ENCODE measurements around the gene INSIG1.
A peak's percentile ranks its signal among the peaks of the same experiment; 100 is the strongest.

INSIG1 gene

DNA sequence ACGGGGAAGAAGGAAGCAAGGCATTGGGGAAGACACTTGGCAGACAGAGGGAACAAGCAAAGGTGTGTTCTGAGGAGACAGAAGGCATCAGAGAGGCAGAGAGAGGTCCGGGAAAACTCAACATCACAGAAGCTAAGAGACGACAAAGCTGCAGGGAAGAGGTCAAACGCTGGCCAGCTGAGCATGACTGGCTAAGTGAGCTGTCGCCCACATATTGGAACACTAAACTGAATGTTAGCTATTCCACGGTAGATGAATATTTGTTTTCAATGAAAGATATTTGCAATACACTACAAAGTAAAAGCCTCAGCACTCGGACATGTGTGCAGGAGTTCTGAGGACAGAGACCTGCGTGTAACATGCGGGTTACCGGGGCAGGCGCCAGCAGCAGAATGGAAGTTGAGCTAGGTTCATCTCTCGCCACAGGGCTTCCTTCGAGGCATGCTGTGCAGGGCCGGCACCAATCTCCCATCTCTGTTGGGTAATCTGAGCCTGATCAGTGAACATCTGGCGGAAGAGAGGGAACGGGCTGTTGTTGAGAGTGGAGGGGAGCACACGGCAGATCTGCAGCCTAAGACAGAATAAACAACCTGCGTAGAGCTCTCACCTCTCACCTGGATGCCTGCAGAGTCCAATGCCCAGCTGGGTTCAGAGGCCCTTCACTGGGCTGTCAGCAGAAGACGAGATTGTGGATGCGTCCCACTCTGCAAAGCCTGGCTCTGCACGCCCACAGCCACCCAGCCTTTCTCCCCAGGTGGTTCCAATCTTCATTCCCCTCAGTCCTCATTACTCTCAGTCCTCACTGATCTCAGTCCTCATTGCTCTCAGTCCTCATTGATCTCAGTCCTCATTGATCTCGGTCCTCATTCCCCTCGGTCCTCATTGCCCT is 35.9 kb downstream of the INSIG1 start:
- no peak for DNase-seq

GRCh38 chr7:155336812-155337602 is 39.3 kb downstream of the INSIG1 start:
- no peak for DNase-seq

GRCh38 chr7:155337946-155338631 is 40.4 kb downstream of the INSIG1 start:
- DNase-seq = no peak

- no peak for DNase-seq
Measured at GRCh38 chr7:155338632-155339320, 41.1 kb downstream of the INSIG1 start.

GRCh38 chr7:155339474-155339873 is 41.8 kb downstream of the INSIG1 start:
- no peak for DNase-seq

- DNase-seq = no peak
Measured at GRCh38 chr7:155340071-155340531, 42.4 kb downstream of the INSIG1 start.

GRCh38 chr7:155340721-155341120 is 43.0 kb downstream of the INSIG1 start:
- DNase-seq = no peak

- no peak for DNase-seq
Measured at GRCh38 chr7:155341463-155341983, 43.8 kb downstream of the INSIG1 start.

DNA sequence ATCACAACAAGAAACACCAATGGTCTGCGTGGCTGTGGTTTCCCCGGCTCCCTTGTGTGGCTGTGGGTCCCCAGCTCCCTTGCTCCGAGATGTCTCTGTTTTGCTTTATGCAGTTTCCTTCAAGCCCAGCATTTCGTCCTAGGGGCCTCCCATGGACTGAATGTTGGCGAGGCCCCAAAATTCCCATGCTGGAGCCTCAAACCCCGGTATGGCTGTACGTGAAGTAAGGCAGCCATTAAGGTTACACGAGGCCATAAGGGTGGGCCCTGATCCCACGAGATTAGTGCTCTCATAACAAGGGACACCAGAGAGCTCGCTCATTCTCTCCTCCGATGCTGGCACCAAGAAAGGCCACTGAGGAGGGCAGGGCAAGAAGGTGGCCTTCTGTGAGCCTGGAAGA is 44.6 kb downstream of the INSIG1 start:
- DNase-seq = no peak

- DNase-seq = no peak
Measured at GRCh38 chr7:155343150-155343549, 45.5 kb downstream of the INSIG1 start.

DNA sequence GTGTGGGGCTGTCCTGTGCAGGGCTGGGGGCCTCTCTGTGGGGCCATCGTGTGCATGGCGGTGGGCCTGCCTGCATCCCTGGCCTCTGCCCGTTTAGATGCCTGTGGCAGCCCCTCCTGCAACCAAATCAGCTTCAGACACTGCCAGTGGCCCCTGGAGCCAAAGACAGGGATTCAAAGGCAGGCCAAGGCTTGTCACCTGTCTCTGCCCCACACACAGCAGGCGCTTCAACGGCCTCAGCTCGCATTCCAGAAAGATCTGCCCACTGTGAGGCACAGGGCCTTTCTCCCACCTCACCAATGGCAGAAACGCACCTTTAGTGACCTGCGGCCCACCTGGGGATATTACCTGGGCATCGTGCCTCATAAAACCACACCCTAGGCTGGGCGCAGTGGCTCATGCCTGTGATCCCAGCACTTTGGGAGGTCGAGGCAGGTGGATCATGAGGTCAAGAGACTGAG is 46.0 kb downstream of the INSIG1 start:
- no peak for DNase-seq

DNA sequence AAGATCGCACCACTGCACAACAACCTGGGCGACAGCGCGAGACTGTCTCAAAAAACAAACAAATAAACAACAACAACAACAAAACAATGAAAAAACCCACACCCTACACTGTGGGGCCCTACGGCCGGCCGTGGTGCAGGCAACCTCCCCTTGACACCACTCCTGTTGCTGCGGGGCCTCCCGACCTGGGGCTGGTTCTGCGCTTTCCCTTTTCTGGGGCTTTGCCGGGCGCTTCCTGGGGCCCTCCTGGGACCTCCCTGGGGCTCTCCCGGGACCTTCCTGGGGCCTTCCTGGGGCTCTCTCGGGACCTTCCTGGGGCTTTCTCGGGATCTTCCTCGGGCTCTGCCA is 46.6 kb downstream of the INSIG1 start:
- no peak for DNase-seq

GRCh38 chr7:155344618-155345433 is 47.1 kb downstream of the INSIG1 start:
- DNase-seq = peak; percentile 42 to 73

- DNase-seq = no peak
Measured at GRCh38 chr7:155345490-155345889, 47.8 kb downstream of the INSIG1 start.

DNA sequence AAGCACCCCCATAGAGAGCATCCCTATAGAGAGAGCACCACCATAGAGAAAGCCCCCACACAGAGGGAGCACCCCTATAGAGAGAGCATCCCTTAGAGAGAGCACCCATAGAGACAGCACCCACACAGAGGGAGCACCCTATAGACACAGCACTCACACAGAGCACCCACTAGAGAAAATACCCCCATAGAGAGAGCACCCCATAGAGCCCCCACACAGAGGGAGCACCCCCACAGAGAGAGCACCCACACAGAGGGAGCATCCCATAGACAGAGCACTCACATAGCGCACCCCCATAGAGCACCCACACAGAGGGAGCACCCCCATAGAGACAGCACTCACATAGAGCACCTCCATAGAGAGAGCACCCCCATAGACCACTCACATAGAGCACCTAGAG is 48.6 kb downstream of the INSIG1 start:
- no peak for DNase-seq

- no peak for DNase-seq
Measured at GRCh38 chr7:155348806-155349205, 51.1 kb downstream of the INSIG1 start.

GRCh38 chr7:155349601-155350331 is 52.1 kb downstream of the INSIG1 start:
- no peak for DNase-seq

- no peak for DNase-seq
Measured at GRCh38 chr7:155351120-155351870, 53.6 kb downstream of the INSIG1 start.

DNA sequence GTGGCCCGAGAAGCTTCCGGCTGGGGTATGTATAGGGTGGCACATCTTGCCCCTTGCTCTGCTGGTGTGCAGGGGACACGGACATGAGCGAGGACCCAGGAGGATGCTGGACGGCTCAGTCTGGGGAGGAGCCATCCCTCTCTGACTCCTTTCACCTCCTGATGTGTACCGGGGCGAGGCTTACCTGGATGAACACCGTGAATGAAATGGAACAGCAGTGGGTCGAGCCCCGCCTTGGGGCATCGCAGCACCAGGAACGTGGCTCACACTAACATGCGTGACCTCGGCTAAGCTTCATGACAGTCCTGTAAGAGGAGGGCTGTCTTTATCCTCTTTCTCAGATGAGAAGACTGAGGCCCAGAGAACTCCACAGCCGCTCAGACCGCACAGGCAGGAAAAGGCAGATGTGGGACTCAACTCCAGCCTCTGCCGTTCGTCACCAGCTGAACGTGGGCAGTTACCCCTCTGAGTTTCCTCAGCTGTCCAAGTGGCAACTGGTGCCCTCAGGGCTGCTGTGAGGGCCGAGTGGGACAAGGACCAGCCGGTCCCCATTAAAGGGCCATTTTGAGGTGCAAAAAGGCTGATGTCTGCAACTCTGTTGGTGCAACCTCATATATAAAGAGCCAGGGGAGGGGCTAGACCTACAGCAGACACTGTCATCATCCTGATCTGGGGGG is 54.5 kb downstream of the INSIG1 start:
- DNase-seq = no peak

DNA sequence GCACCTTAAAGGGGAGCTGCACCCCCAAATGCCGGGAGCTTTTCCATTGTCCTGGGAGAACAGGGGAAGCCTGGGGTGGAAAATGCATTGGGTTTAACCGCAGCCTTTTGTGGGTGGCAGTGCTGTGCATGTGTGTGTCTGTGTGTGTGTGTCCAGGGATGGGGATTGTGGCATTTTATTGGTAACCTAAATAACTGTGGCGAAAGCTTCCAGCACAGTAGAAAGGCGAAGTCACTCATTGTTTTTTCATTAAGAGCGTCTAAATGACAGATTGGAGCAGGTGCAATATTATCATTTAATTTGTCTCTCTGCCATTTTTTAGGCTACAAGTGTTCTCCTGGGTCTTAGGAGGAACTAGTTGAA is 55.1 kb downstream of the INSIG1 start:
- DNase-seq = no peak

Data from NCI-H446 (cell line).